ENCODE data around the gene FBXO22. TPM values are rescaled to one million over a fixed set of nuclear protein-coding genes. Genes with fewer than 3 reads are reported as not detected.

Gene FBXO22
- total and polyA plus RNA-seq, 10 of the 15 experiments (the other 5 are each of a cell fraction or from before 2014, with no cell fraction given) = 15.2 to 110 (median 42.8) TPM

GRCh38 chr15:75961331-75961730 is 57.7 kb downstream of the FBXO22 start:
- ATAC-seq = no peak
- H3K79me2 ChIP-seq (ENCODE audit: control insufficient read depth, insufficient read depth, low read length) = no peaks in the 10 kb centered on the region
- no peak overlapping the region for H3K4me3 ChIP-seq
- H4K20me1 ChIP-seq (ENCODE audit: control insufficient read depth, insufficient read depth) = no peaks in the 10 kb centered on the region
- no peaks in the 10 kb centered on the region for H3K36me3 ChIP-seq (ENCODE audit: control insufficient read depth in 2 of 2, insufficient read depth in 2 of 2, low read length in 1 of 2)
- BruUV-seq (replicated peaks) = no TSS peak
- POLR2A ChIA-PET = no interaction called here
- H3K9ac ChIP-seq (ENCODE audit: control insufficient read depth, insufficient read depth, low read length) = no peak overlapping the region
- FAIRE-seq = no peak
- CTCF ChIA-PET = interaction anchor here (0.7 kb wide), 1 partner anchor 187 kb away, joined by 3 read pairs; no protein-coding TSS in a partner anchor
- H3K27ac ChIP-seq (ENCODE audit: control insufficient read depth, insufficient read depth) = no peak overlapping the region
- intact Hi-C loops (cut with micrococcal nuclease; ENCODE audit: unreplicated experiment) (no loop called here), in situ Hi-C loops (cut with MboI) (no loop called here)
- H3K4me1 ChIP-seq (ENCODE audit: control insufficient read depth, insufficient read depth, low read length) = no peaks in the 10 kb centered on the region
- no peak for DNase-seq (ENCODE audit: low read depth, low spot score)
- RAD21 ChIA-PET (ENCODE audit: unreplicated experiment) = interaction anchor here (0.7 kb wide), 1 partner anchor 465 kb away, joined by 3 read pairs; no protein-coding TSS in a partner anchor
- no peak overlapping the region for H2AFZ ChIP-seq (ENCODE audit: control insufficient read depth, low read depth, low read length)
- no peaks in the 10 kb centered on the region for H3K9me3 ChIP-seq (replicated peaks; ENCODE audit: control insufficient read depth, insufficient read depth, low read length)
- WGBS (ENCODE audit: insufficient coverage, insufficient replicate concordance, low lambda C conversion rate, missing lambda C conversion rate) = 92% methylated on average over 1 of the region's 1 CpG
- H3K27me3 ChIP-seq (replicated peaks in 1 of 2; ENCODE audit: control insufficient read depth in 2 of 2, insufficient read depth in 2 of 2, low read length in 1 of 2) = no peaks in the 10 kb centered on the region
- SMC1A ChIA-PET (ENCODE audit: uncharacterized antibody, unreplicated experiment) = interaction anchor here (1.7 kb wide), 1 partner anchor 167 kb away, joined by 3 read pairs; no protein-coding TSS in a partner anchor
- H3K4me2 ChIP-seq (ENCODE audit: control insufficient read depth, insufficient read depth) = no peak overlapping the region
- TF ChIP-seq SKIL (IDR thresholded peaks at IDR 0.05; ENCODE audit: low read depth, poor library complexity, severe bottlenecking) (no peak), STAT3 (IDR thresholded peaks at IDR 0.05; ENCODE audit: low read depth, low read length) (no peak), YY1 (IDR thresholded peaks at IDR 0.05; ENCODE audit: low read depth, low read length) (no peak), REST (IDR thresholded peaks at IDR 0.05; ENCODE audit: low read depth, low read length) (no peak), NFYA (IDR thresholded peaks at IDR 0.05; ENCODE audit: borderline replicate concordance, low read depth, low read length) (no peak), NFXL1 (IDR thresholded peaks at IDR 0.05; ENCODE audit: borderline replicate concordance) (no peak), SUZ12 (IDR thresholded peaks at IDR 0.05; ENCODE audit: unreplicated experiment) (no peak), BCL11A (IDR thresholded peaks at IDR 0.05; ENCODE audit: low read depth, low read length) (no peak), NFIC (IDR thresholded peaks at IDR 0.05; ENCODE audit: low read depth, low read length) (no peak), ZNF274 (IDR thresholded peaks at IDR 0.05; ENCODE audit: insufficient read depth, insufficient read length) (no peak), TBL1XR1 (IDR thresholded peaks at IDR 0.05; ENCODE audit: low read depth, low read length) (no peak), ZZZ3 (IDR thresholded peaks at IDR 0.05; ENCODE audit: control insufficient read depth, insufficient read length, low read depth) (no peak), LARP7 (IDR thresholded peaks at IDR 0.05) (no peak), ZNF207 (IDR thresholded peaks at IDR 0.05; ENCODE audit: borderline replicate concordance) (no peak), USF1 (IDR thresholded peaks at IDR 0.05; ENCODE audit: borderline replicate concordance, extremely low read length, insufficient read depth, low read depth, low read length) (no peak), E2F8 (IDR thresholded peaks at IDR 0.05; ENCODE audit: low read depth, partially characterized antibody) (no peak)
